ENCODE data around the gene ZNF182.
A peak's percentile ranks its signal among the peaks of the same experiment; 100 is the strongest.

ZNF182 gene

DNA sequence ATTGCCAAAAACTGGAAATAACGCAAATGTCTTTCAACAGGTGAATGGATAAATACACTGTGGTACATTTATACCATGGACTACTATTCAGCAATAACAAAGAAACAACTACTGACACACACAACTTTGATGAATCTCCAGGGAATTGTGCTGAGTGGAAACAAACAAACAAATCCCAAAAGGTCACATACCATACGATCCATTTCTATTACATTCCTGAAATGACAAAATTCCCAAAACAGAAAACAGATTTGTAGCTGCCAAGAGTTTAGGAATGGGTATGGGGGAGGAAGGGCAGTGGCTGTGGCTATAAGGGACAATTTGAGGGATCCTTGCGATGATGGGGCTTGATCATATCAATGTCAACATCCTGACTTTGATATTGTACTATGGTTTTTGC lies 2.5 kb downstream of the ZNF182 start:
- no peak for TF ChIP-seq EZH2 (IDR thresholded peaks at IDR 0.05; ENCODE audit: borderline replicate concordance, low read depth, low read length, severe bottlenecking)
- TF ChIP-seq, protein P1, sequence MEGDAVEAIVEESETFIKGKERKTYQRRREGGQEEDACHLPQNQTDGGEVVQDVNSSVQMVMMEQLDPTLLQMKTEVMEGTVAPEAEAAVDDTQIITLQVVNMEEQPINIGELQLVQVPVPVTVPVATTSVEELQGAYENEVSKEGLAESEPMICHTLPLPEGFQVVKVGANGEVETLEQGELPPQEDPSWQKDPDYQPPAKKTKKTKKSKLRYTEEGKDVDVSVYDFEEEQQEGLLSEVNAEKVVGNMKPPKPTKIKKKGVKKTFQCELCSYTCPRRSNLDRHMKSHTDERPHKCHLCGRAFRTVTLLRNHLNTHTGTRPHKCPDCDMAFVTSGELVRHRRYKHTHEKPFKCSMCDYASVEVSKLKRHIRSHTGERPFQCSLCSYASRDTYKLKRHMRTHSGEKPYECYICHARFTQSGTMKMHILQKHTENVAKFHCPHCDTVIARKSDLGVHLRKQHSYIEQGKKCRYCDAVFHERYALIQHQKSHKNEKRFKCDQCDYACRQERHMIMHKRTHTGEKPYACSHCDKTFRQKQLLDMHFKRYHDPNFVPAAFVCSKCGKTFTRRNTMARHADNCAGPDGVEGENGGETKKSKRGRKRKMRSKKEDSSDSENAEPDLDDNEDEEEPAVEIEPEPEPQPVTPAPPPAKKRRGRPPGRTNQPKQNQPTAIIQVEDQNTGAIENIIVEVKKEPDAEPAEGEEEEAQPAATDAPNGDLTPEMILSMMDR (IDR thresholded peaks at IDR 0.05; ENCODE audit: borderline replicate concordance, extremely low read depth, low read length, poor library complexity, severe bottlenecking): no peak
- no peaks in the 10 kb centered on the region for H4K20me1 ChIP-seq (ENCODE audit: insufficient read depth, low read length)
- DNase-seq (no peak), ATAC-seq (ENCODE audit: insufficient read depth, low read depth) (no peak)
- H3K4me3 ChIP-seq (ENCODE audit: low read depth in 1 of 2, low read length in 2 of 2): no peak overlapping the region
- peak overlapping the region; percentile 39; the same call in 1 of the 2 replicates for H3K4me2 ChIP-seq (ENCODE audit: insufficient read depth, low read length)
- no peak overlapping the region for H3K27ac ChIP-seq (ENCODE audit: low read length)
- no peak overlapping the region for H2AFZ ChIP-seq (ENCODE audit: low read depth, low read length)
- peaks cover 17% of the 10 kb centered on the region for H3K36me3 ChIP-seq (ENCODE audit: insufficient read depth, low read length)
- H3K79me2 ChIP-seq (ENCODE audit: insufficient read depth, low read length): peaks cover 45% of the 10 kb centered on the region
- H3K9ac ChIP-seq (ENCODE audit: low read depth, low read length): no peak overlapping the region
- no peaks in the 10 kb centered on the region for H3K27me3 ChIP-seq (ENCODE audit: insufficient read depth, low read length, poor library complexity)
- H3K4me1 ChIP-seq (ENCODE audit: insufficient read depth, low read length): peaks cover 20% of the 10 kb centered on the region; the same call in 1 of the 2 replicates
- no peaks in the 10 kb centered on the region for H3K9me3 ChIP-seq (ENCODE audit: insufficient read depth, low read length, severe bottlenecking)

DNA sequence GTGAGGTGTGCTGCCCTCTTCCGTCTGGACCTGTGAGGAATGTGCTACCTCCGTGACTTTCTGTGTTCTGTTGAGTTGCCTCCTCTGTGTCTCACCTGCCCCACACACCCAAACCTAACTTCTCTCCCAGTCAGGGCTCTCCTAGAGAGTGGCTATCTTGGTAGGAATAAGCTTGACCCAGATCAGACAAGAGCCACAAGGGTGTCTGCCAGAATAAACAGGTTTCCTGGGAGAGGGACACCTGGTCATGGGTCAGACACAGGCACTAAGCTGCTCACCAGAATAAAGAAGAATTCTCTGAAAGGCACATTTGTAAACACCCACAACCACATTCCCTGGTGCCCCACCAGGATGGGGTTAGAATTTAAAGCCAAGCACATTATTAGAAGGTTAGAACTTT lies 11.1 kb downstream of the ZNF182 start:
- H3K27ac ChIP-seq (ENCODE audit: low read length): no peak overlapping the region
- H3K4me3 ChIP-seq (ENCODE audit: low read depth in 1 of 2, low read length in 2 of 2): no peak overlapping the region
- no peak overlapping the region for H2AFZ ChIP-seq (ENCODE audit: low read depth, low read length)
- peaks cover 40% of the 10 kb centered on the region for H3K36me3 ChIP-seq (ENCODE audit: insufficient read depth, low read length)
- no peaks in the 10 kb centered on the region for H3K27me3 ChIP-seq (ENCODE audit: insufficient read depth, low read length, poor library complexity)
- H3K9ac ChIP-seq (ENCODE audit: low read depth, low read length): no peak overlapping the region
- H3K4me1 ChIP-seq (ENCODE audit: insufficient read depth, low read length): no peaks in the 10 kb centered on the region
- TF ChIP-seq EZH2 (IDR thresholded peaks at IDR 0.05; ENCODE audit: borderline replicate concordance, low read depth, low read length, severe bottlenecking): no peak
- TF ChIP-seq, protein P1 (IDR thresholded peaks at IDR 0.05; ENCODE audit: borderline replicate concordance, extremely low read depth, low read length, poor library complexity, severe bottlenecking): no peak
- no peak overlapping the region for H3K4me2 ChIP-seq (ENCODE audit: insufficient read depth, low read length)
- H3K9me3 ChIP-seq (ENCODE audit: insufficient read depth, low read length, severe bottlenecking): no peaks in the 10 kb centered on the region
- DNase-seq (no peak), ATAC-seq (ENCODE audit: insufficient read depth, low read depth) (no peak)
- H4K20me1 ChIP-seq (ENCODE audit: insufficient read depth, low read length): no peaks in the 10 kb centered on the region
- peaks cover 32% of the 10 kb centered on the region for H3K79me2 ChIP-seq (ENCODE audit: insufficient read depth, low read length)

DNA sequence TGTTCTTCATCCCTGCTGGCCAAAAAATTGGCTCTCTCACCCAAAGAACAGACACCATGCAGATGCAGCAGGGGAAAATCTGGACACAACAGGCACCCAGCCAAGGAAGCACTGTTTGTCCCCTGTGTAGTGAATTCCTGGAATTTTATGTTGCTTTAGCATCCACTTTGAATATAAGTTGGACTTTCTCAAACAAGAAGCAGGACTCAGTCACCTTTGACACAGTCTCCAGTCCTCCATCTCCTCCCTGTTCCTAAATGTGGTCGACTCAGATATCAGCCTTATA lies 11.8 kb downstream of the ZNF182 start:
- DNase-seq: no peak
- Histone ChIP-seq H2AFZ (ENCODE audit: low read depth, low read length) (no peak overlapping the region), H3K9me3 (ENCODE audit: insufficient read depth, low read length, severe bottlenecking) (no peaks in the 10 kb centered on the region), H3K9ac (ENCODE audit: low read depth, low read length) (no peak overlapping the region), H3K4me2 (ENCODE audit: insufficient read depth, low read length) (no peak overlapping the region), H3K79me2 (ENCODE audit: insufficient read depth, low read length) (peaks cover 32% of the 10 kb centered on the region), H3K4me1 (ENCODE audit: insufficient read depth, low read length) (no peaks in the 10 kb centered on the region), H3K27me3 (ENCODE audit: insufficient read depth, low read length, poor library complexity) (no peaks in the 10 kb centered on the region), H4K20me1 (ENCODE audit: insufficient read depth, low read length) (no peaks in the 10 kb centered on the region), H3K4me3 (ENCODE audit: low read depth in 1 of 2, low read length in 2 of 2) (no peak overlapping the region), H3K27ac (ENCODE audit: low read length) (no peak overlapping the region), H3K36me3 (ENCODE audit: insufficient read depth, low read length) (peaks cover 46% of the 10 kb centered on the region)
- ATAC-seq (ENCODE audit: insufficient read depth, low read depth): no peak
- no peak for TF ChIP-seq EZH2 (IDR thresholded peaks at IDR 0.05; ENCODE audit: borderline replicate concordance, low read depth, low read length, severe bottlenecking)
- TF ChIP-seq, protein P1 (IDR thresholded peaks at IDR 0.05; ENCODE audit: borderline replicate concordance, extremely low read depth, low read length, poor library complexity, severe bottlenecking): no peak

All from DND-41 (cell line).